ENCODE results near the gene NELL1.

DNA sequence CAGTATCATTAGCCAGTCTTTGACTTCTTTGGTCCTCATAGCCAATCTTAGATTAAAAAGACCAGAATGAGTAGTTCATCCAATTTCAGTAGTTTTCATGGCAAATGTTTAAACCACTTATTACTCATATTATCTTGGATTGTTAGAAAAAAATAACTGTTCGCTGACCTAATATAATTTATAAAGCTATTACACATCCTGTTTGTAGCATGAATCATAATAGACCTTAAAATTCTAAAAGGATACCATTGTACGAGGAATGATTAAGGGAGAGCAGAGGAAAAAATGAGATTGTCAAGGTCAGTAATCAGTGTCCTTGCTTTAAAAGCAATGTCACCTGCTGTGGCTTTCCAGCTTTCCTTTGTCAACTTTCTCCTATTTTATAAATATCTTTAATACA lies 371.2 kb downstream of the NELL1 start:
- TF ChIP-seq, protein P1, sequence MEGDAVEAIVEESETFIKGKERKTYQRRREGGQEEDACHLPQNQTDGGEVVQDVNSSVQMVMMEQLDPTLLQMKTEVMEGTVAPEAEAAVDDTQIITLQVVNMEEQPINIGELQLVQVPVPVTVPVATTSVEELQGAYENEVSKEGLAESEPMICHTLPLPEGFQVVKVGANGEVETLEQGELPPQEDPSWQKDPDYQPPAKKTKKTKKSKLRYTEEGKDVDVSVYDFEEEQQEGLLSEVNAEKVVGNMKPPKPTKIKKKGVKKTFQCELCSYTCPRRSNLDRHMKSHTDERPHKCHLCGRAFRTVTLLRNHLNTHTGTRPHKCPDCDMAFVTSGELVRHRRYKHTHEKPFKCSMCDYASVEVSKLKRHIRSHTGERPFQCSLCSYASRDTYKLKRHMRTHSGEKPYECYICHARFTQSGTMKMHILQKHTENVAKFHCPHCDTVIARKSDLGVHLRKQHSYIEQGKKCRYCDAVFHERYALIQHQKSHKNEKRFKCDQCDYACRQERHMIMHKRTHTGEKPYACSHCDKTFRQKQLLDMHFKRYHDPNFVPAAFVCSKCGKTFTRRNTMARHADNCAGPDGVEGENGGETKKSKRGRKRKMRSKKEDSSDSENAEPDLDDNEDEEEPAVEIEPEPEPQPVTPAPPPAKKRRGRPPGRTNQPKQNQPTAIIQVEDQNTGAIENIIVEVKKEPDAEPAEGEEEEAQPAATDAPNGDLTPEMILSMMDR (IDR thresholded peaks at IDR 0.05), result no peak
- TF ChIP-seq POLR2A (IDR thresholded peaks at IDR 0.05), result no peak
